K562 (cell line): ENCODE results near the gene ZMIZ1. TPM values are rescaled to one million over a fixed set of nuclear protein-coding genes. Genes with fewer than 3 reads are reported as not detected.

Experiments
- ADNP ChIP-seq: fragments of 200-800 bp; sonication (Bioruptor generic); IDR thresholded peaks from 2 replicates; pipeline ENCODE4 v1.6.1; 2016; ENCODE audit warnings: missing genetic modification characterization, missing compliant biosample characterization
- CREM ChIP-seq: IDR thresholded peaks from 2 replicates; pipeline ENCODE4 v1.6.1; 2014; ENCODE audit warnings: antibody characterized with exemption, low read depth
- KLF1 ChIP-seq: fragments of 450-650 bp; IDR thresholded peaks from 2 replicates; pipeline ENCODE4 v1.6.1; 2016; ENCODE audit warnings: missing genetic modification characterization, missing compliant biosample characterization
- NR4A1 ChIP-seq, 2 experiments: fragments of 250-450 bp in 1 of 2; fragments of 450-650 bp in 1 of 2; sonication (Bioruptor Pico) in 1 of 2; IDR thresholded peaks; 2 replicates each; pipeline versions ENCODE4 v1.4.0 to v1.6.1; 2016 to 2020; ENCODE audit warnings: mild to moderate bottlenecking in 2 of 2, missing compliant biosample characterization in 1 of 2, missing genetic modification characterization in 1 of 2, moderate library complexity in 1 of 2
- PPARD ChIP-seq: fragments of 250-450 bp; sonication (Bioruptor Pico); IDR thresholded peaks from 2 replicates; pipeline ENCODE4 v1.8.0; 2022; ENCODE audit warnings: inconsistent platforms, mild to moderate bottlenecking, moderate library complexity
- ZNF165 ChIP-seq: fragments of 250-450 bp; sonication (Bioruptor Pico); IDR thresholded peaks from 2 replicates; pipeline ENCODE4 v1.4.0; 2020; ENCODE audit warnings: borderline replicate concordance
- ZNF431 ChIP-seq: sonication (generic); formaldehyde crosslinking; IDR thresholded peaks from 2 replicates; pipeline ENCODE4 v1.8.0; 2022; ENCODE audit warnings: mild to moderate bottlenecking, missing genetic modification reagents
- ZNF644 ChIP-seq: fragments of 200-800 bp; sonication (Bioruptor generic); IDR thresholded peaks from 2 replicates; pipeline ENCODE4 v1.6.1; 2016; ENCODE audit warnings: low read depth, missing genetic modification characterization, missing compliant biosample characterization
- ZNF764 ChIP-seq: fragments of 250-450 bp; sonication (Bioruptor Pico); IDR thresholded peaks from 2 replicates; pipeline ENCODE4 v1.4.0; 2020; ENCODE audit warnings: low read depth, mild to moderate bottlenecking, moderate library complexity
- polyA plus RNA-seq, 8 experiments: library from polyadenylated mRNA; depleted of rRNA in 4 of 8; stranded (reverse) in 5 of 8; unstranded in 3 of 8; fragments of >200 nt; fragmentation: Nextera tagmentation in 2 of 8; fragmentation: Illumina TruSeq in 1 of 8; extraction: Ambion mirVana in 2 of 8; extraction: Trizol in 1 of 8; gene quantifications; 2 replicates each; pipeline versions ENCODE4 v1.2.1 to v1.2.3, GENCODE V29; 2011 to 2014; ENCODE audit warnings: inconsistent platforms in 1 of 8, missing spikeins in 1 of 8
- total RNA-seq, 7 experiments: library from RNA; depleted of rRNA in 6 of 7; stranded (reverse); fragments of >200 nt in 6 of 7; fragmentation: Illumina TruSeq in 2 of 7; extraction: Trizol in 2 of 7; gene quantifications; 2 replicates each; pipeline versions ENCODE4 v1.2.1 to v1.2.3, GENCODE V29; 2011 to 2021; ENCODE audit warnings: low replicate concordance in 1 of 7
- TF ChIP-seq, protein P1 (sequence below): sonication (generic); formaldehyde crosslinking; IDR thresholded peaks from 2 replicates; pipeline ENCODE4 v1.8.1; 2023; ENCODE audit warnings: mild to moderate bottlenecking, missing genetic modification reagents
- TF ChIP-seq, protein P2 (sequence below): sonication (generic); formaldehyde crosslinking; IDR thresholded peaks from 2 replicates; pipeline ENCODE4 v1.8.0; 2022; ENCODE audit warnings: mild to moderate bottlenecking, missing genetic modification reagents

Gene ZMIZ1
- total and polyA plus RNA-seq, 9 of the 15 experiments (the other 6 are each of a cell fraction or from before 2014, with no cell fraction given) = 1.0 to 37.3 (median 4.3) TPM

GRCh38 chr10:79021948-79022499 lies 46.7 kb upstream of the ZMIZ1 start (continued):
- TF ChIP-seq ADNP (tag) = no peak
- TF ChIP-seq PPARD = no peak
- TF ChIP-seq ZNF644 = no peak
- no peak for TF ChIP-seq ZNF431 (CRISPR knock-in tag)
- no peak for TF ChIP-seq CREM
- TF ChIP-seq, protein P1, sequence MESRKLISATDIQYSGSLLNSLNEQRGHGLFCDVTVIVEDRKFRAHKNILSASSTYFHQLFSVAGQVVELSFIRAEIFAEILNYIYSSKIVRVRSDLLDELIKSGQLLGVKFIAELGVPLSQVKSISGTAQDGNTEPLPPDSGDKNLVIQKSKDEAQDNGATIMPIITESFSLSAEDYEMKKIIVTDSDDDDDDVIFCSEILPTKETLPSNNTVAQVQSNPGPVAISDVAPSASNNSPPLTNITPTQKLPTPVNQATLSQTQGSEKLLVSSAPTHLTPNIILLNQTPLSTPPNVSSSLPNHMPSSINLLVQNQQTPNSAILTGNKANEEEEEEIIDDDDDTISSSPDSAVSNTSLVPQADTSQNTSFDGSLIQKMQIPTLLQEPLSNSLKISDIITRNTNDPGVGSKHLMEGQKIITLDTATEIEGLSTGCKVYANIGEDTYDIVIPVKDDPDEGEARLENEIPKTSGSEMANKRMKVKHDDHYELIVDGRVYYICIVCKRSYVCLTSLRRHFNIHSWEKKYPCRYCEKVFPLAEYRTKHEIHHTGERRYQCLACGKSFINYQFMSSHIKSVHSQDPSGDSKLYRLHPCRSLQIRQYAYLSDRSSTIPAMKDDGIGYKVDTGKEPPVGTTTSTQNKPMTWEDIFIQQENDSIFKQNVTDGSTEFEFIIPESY (CRISPR knock-in tag) = peak; percentile 69
- TF ChIP-seq, protein P2, sequence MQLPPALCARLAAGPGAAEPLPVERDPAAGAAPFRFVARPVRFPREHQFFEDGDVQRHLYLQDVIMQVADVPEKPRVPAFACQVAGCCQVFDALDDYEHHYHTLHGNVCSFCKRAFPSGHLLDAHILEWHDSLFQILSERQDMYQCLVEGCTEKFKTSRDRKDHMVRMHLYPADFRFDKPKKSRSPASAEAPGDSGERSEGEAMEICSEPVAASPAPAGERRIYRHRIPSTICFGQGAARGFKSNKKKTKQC (CRISPR knock-in tag) = no peak
- TF ChIP-seq KLF1 (tag) = no peak
- TF ChIP-seq ZNF764 (CRISPR knock-in tag) = no peak
- no peak for TF ChIP-seq NR4A1 (CRISPR knock-in tag; IDR thresholded peaks at IDR 0.05)
- no peak for TF ChIP-seq NR4A1 (tag; IDR thresholded peaks at IDR 0.05)
- no peak for TF ChIP-seq ZNF165 (CRISPR knock-in tag)
